ENCODE data around the gene ENTPD2.
A peak's percentile ranks its signal among the peaks of the same experiment; 100 is the strongest.
"Not testable (repeated sequence)": the region's sequence is repeated elsewhere in the genome, so short reads cannot be mapped to it uniquely, and the experiment has no call there.

ENTPD2 gene

DNA sequence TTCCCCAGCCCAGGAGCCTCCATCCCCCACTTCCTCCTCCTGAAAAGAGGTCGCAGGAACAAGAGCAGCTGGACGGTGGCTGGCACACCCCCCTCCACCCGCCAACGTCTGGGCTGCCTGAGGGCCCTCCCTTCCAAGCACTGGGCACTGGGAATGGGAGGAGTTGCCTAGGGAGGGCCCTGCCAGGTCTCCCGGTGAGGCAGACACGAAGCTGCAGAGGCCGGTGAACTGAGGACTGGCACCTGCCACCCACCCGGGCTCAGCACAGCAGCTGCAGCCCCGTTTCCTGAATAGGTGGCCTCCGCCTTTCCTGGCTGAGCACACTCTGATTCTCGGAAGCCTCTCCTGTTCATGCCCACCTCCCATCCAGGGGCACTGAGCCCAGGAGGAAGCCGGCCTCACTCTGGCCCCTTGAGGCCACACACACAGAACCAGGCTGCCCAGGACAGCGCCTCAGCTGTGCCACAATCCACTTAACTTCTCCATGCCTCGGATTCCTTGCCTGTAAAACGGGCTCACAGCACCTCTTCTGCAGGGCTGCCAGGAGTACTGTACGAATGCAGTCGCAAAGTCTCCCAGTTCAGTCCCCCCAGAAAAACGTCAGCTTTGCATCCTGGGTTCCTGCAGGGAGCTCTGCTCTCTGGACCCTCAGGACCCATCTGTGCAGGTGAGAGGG lies 9.2 kb downstream of the ENTPD2 start:
- peak; percentile 58 for DNase-seq

GRCh38 chr9:137044037-137044436 lies 9.8 kb downstream of the ENTPD2 start:
- DNase-seq: no peak

DNA sequence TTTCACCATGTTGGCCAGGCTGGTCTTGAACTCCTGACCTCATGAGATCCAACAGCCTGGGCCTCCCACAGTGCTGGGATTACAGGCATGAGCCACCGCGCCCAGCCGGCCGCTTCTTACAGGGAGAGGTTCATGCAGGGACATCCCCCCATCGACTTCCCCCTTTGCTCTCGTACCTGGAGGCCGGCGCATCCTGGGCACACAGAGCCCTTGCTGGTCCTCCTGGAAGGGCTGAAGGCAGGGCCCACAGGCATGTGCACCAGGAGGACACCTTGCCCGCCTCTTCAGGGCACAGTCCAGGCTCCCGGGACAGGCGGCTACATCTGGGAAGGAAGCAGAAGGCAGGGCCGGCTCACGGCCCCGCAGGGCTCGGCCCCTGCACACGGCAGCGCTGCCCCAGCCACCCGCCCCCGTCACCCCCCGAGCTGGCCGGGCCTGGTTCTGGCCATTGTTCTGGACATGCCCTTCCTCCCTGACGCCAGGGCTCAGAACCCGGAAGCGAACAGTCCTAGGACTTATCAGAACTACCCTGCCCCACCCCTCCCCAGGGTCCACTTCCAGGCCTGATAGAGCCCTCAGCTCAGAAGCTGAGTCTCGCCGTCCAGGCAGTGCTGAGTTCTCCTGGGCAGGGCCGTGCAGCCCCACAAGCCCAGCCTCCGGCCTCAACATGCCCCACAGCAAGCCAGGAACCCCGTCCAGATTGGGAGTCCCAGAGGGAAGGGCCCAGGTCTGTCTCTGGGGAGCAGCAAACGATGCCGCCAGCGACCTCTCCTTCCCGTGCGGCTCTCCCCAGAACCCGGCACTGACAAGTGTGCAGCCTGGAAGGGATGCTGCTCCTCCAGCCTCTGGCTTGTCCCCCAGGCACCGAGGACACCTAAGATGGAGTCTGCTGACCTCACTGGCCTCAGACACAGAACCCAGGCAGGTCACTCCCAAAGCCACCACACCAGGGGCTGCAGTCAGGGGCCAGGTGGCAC lies 10.8 kb downstream of the ENTPD2 start:
- DNase-seq: no peak

GRCh38 chr9:137041124-137041523 lies 12.7 kb downstream of the ENTPD2 start:
- DNase-seq: no peak

- no peak for DNase-seq
Observed at GRCh38 chr9:137040568-137040967, 13.3 kb downstream of the ENTPD2 start.

- DNase-seq: no peak
Observed at GRCh38 chr9:137039611-137040366, 14.1 kb downstream of the ENTPD2 start.

GRCh38 chr9:137038916-137039315 lies 14.9 kb downstream of the ENTPD2 start:
- no peak for DNase-seq

- DNase-seq: no peak
Observed at GRCh38 chr9:137037483-137037882, 16.4 kb downstream of the ENTPD2 start.

- DNase-seq: no peak
Observed at GRCh38 chr9:137037035-137037434, 16.8 kb downstream of the ENTPD2 start.

GRCh38 chr9:137035937-137036336 lies 17.9 kb downstream of the ENTPD2 start:
- no peak for DNase-seq

- DNase-seq: no peak
Observed at GRCh38 chr9:137035507-137035834, 18.4 kb downstream of the ENTPD2 start.

GRCh38 chr9:137034709-137035506 lies 19.0 kb downstream of the ENTPD2 start:
- DNase-seq: peak; percentile 65

GRCh38 chr9:137034039-137034708 lies 19.7 kb downstream of the ENTPD2 start:
- DNase-seq: no peak

GRCh38 chr9:137033481-137033880 lies 20.4 kb downstream of the ENTPD2 start:
- DNase-seq: not testable (repeated sequence)

GRCh38 chr9:137032858-137033257 lies 21.0 kb downstream of the ENTPD2 start:
- DNase-seq: no peak

DNA sequence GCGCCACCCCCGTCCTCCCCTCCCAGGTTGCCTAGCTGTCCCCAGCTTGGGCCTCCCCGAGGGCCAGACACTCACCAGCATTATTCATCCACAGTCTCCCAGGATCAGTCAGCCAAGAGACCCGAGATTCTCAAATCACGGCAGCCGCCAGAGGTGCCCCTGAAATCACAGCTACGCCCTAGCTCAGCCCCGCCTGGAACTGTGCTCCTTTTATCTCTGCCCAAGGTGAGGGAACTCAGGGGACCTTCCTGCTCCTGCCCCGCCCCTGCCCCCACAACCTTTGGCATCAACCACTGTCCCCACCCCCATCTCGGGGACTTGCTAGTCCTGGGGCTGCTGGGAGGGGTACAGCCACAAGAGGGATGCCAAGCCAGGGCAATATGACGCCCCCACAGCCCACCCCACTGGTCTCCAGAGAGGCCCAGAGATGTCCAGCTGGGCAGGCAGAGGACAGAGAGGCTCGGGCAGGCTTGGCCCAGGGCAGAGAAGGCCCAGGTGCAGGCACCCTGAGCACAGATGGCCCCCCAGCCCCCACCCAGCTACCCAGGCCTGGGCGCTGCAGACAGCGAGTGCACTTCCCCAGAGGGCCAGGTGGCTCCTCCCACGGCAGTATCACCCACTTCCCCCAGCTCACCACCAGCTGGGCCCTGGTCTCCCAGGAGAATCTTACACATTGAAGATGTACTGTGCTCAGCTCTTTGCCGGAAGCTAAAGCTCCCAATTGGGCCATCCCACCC lies 21.8 kb downstream of the ENTPD2 start, which contains the start of gene FUT7:
Gene FUT7, minus strand, starts transcription at position 185 of the 737 bp plus-strand sequence. Its CDS starts 97 bp downstream, at position 88.
- DNase-seq: no peak

DNA sequence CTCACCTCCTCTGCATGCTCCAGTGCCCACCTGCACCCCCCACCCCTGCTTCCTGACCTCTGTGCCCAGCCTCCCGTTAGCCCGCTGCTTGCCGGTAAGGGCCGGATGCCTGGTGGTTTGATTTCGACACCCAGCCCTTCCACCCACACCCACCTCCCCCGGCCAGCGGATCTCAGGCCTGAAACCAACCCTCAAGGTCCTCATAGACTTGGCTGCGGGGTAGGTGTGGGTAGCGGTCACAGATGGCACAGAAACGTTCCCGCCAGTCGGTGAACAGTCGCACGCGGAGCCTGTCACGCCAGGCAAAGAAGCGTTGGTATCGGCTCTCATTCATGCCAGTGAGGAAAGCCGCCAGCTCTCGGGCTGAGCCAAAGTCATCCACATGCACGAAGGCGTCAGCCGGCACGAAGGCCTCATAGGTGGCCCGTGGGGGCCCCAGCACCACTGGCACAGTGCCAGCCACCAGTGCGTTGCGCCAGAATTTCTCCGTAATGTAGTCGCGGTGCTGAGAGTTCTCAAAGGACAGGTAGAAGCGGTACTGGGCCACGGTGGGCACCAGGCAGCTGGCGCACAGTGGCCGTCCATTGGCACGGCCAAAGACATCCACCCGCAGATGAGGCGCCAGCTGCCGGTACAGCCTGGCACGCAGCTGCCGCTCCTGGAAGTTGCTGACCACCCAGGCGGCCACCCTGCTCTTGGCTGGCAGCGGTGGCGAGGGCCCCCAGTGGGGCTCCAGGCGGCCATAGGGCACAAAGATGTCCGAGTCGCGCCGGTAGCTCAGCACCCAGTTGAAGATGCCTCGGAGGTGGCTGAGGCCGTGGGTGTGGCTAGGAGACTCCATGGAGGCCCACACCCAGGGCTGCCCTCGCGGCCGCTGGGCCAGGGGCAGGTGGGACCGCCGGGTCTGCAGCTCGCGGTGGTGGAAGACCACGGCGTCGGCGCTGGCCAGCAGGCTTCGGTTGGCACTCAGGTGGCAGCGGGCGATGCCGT lies 23.0 kb downstream of the ENTPD2 start:
- DNase-seq: no peak

DNA sequence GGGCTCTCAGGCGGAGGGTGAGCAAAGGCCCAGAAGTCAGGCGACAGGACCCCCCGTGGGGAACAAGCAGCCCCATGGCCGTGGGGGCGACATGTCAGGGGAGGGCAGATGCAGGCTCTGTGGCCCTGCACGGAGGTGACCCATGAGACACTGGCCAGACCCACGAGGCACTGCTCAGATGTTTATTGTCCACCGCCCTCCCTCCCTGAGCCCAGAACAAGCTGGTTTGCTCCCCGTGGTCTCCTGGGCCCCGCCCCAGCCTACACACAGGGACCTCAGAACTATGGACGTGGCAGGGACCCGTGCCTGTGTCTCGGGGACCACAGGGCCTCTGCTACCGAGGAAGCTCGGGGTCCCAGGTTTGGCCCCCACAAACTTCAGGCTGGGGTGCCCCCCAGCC lies 23.9 kb downstream of the ENTPD2 start:
- no peak for DNase-seq

DNA sequence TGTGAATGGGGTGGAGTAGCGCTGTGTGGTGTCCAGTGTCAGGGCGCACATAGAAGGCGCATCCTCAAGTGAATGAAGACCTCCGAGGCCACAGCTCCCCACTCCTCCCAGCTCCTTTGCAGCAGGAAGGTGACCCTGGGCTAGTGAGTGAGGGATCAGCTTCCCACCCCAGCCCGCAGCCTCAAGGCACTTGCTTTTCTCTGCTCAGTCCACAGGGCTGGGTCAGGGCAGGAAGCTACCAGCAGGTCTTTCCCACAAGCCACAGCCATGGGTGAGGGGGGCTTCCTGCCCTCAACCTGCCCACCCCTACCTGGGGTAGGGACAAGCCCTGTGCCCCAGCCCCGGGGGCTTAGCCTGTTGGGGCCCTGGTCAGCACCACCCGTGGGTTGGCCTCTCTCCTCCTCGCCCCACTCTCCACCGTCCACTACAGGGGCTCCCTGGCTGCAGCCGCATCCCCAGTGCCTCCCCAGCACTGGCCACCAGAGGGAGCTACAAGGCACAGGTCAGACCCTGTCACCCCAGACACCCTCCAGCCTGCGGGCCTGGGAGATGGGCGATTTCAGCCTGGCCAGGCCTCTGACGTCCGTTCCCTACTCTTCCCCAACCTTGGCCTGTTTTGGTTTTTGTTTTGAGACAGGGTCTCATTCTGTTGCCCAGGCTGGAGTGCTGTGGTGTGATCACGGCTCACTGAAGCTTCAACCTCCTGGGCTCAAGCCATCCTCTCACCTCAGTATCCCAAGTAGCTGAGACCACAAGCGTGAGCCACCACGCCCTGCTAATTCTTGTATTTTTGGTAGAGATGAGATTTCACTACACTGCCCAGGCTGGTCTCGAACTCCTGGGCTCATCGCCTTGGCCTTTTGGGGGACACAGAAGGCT lies 24.6 kb downstream of the ENTPD2 start:
- DNase-seq: no peak
